Fibroblast of skin of scalp (primary cell): ENCODE measurements around the gene FGFR3.

Experiments
- DNase-seq: peaks from one replicate; pipeline ENCODE4 v3.0.0-alpha.2; 2013

FGFR3 gene

DNA sequence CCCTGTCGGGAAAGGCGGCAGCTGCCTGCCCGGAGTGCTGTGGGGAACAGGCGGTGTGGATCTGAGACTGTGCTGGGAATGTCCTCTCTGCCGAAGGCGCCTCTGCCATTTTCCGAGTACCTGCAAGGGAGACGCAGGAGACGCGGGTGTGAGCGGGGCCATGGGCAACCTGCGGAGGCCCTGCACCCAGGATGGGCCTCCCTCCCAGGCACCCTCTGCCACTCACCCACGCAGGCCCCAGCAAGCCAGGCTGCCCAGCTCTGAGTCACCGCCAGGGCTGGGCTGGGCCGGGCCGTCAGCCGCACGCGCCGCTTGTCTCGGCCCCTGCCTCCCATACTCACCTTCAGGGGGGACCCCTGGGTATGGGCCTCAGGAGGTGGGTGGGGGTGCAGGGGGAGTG is 3.5 kb upstream of the FGFR3 start:
- DNase-seq: no peak

- no peak for DNase-seq
These were observed 3.1 kb upstream of the FGFR3 start for GRCh38 chr4:1790005-1790404.

DNA sequence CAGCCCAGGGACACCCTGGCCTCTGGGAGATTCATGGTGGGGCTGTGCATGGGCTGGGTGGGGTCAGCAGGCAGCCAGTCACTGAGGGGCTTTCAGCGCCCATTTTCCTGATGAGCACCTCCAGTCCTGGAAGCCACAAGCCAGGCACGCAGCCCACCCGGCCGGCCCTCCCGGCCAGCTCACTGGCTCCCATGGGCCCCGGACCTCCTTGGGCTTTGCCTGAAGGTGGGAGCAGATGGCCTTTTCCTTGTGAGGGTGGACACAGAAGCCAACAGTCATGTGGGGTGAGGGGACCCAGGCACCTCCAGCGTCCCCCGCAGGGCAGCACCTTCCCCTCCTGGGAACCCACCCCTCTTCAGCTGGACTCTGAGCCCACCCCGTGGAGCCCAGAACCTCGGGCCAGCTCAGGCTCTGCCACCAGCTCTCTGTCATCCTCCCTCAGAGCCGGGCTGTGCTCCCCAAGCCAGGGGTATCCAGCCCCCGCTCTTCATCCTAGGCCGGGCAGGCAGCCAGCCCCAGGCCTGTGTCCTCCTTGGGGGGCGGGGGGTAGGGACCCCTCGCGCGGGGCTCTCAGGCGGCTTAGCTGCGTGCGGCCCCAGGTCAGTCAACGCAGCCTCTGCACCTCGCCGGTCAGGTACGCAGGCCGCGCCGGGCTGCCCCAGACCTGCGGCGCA is 798 bp upstream of the FGFR3 start:
- no peak for DNase-seq

DNA sequence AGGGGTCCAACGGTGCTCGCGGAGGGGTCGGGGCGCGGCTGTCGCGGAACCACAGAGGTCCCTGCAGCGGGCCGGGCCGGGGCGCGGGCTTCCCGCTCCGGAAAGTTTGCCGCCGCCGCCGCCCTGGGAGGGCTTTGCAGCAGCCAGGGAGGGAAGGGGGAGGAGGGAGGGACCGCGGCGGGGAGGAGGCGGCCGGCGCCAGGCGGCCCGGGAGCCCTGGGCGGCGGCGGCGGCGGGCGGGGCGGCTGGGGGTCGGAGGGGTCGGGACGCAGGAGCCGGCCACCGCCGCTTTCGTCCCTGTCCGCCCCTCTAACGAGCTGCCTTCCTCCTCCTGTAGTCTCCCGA is 375 bp downstream of the FGFR3 start:
- DNase-seq: peak; percentile 35

DNA sequence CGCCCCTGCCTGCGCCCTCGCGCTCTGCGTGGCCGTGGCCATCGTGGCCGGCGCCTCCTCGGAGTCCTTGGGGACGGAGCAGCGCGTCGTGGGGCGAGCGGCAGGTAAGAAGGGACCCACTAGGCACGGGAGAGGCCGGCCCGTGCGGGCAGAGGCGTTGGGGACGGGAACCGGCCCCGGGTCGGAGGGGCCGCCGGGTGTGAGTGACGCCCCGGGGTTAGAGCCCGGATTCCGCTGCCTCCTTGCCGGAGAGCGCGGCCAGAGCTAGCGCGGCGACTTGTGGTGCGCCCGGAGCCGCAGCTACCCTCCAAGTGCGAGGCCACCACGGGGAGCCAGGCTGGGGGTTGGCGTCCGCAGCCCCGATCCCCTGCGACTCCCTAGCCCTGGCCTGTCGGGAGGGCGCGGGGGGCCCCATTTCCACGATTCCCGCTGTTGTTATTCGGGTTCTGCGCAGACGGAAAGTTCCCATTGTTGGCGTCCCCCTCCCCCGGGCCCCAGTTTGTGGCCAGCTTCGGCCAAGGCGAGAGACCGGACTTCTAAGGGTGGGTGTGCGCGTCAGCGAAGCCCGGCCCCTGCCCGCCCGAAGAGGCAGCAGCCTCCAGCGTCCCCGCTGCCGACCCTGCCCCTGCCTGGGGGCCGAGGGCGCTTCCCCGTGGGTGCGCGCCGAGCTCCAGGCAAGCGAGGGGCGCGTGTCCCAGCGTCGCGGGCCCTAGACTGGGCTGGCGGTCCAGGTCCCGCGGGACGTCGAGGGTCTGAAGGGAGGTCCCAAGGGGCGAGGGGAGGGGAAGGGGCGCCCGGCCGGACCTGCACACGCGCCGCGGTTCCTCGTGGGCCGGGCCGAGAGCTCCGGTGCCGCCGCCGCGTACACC is 1.1 kb downstream of the FGFR3 start:
- DNase-seq: no peak

DNA sequence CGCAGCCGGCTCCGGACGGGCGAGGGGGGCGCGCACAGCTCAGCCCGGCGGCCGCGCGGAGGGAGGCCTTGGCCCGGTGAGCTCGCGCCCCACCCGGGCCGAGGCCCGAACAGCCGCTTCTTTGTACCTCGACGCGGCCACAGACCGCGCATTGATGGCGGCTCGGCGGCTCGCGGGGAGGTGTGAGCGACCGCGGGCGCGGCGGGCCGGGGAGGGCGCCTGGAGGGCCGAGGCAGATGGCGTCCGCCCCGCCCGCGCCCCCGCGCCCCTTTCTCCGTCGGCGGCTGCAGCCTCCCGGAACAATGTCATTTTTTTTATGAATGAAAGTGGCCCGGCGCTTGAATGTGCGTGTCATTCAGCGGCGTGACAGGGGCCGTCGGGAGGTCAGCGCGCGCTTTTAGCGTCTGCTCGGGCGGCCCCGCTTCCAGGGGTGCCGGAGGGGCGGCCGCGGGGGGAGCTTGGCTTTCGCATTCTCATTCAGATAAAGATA is 1.8 kb downstream of the FGFR3 start:
- no peak for DNase-seq

DNA sequence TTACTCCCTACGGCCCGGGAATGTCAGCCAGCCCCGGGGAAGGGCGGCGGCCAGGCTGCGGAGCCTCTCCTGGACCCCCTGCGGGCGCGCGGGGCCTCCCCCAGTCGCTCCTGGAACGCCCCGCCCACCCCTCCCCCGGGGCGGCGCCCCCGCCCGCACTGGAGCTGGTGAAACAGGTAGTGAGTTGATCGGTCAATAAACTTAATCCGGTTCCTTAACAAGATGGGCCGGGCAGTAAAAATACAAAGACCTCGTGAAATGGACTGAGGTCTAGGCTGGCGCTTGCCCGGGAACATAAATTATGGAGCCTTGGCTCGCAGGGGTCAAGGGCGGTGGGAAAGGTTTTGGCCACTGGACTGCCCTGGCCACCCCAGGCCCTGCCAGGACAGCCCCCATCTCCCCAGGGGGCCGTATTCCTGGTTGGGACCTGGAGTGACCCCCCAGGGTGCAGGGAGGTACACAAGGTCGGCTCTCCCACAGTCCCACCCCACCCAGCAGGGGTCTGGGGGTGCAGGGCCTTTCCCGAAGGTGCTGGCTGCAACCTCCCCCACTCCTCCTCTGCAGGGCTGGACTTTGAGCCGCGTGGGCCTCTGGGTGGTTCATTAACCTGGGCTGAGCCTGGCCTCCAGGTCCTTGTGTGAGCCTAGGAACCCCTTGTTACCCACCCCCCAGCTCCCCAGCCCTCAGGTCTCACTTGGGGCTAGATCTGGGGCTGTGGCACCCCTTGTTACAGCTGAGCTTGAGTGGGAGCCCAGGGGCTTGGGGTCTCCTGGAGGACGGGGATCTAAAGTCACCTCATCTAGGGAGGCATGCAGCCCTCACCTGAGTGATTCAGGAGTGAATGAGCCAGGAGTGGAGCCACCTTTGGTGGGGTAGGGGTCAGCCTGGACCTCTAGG is 2.5 kb downstream of the FGFR3 start:
- DNase-seq: no peak

DNA sequence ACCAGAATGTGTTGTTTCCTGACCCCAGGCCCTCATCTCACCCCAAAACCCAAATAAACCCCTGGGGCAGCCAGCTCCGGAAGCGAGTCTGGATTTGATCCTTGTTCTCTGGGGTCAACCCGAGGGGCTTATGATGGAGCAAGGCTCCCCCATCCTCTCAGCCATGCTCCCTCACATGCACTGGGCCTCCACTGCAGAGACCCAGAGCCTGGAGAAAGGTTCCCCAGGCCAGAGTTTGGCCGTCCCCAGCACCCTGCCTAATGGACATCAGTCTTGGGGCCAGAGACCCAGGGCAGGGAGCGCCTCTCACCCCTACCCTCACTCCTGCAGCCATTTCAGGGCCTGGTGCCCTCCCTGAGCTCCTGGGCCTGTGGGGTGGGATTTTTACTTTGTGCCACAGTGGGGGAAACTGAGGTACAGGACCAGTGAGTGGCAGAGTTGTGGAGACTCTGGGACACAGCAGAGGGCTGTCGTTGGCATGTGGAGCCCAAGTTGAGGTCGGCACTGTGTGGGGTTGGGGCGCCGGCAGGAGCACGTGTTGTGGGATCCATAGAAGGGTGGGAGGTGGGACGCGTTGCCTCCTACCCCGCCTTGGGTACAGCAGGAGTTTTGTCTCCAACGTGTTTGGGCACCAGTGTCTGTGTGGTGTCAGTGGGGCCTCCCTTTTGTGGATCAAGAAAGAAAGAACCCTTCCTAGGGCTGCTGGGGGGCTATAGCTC is 3.6 kb downstream of the FGFR3 start:
- no peak for DNase-seq

- DNase-seq: no peak
These were observed 4.3 kb downstream of the FGFR3 start for GRCh38 chr4:1797298-1797860.

DNA sequence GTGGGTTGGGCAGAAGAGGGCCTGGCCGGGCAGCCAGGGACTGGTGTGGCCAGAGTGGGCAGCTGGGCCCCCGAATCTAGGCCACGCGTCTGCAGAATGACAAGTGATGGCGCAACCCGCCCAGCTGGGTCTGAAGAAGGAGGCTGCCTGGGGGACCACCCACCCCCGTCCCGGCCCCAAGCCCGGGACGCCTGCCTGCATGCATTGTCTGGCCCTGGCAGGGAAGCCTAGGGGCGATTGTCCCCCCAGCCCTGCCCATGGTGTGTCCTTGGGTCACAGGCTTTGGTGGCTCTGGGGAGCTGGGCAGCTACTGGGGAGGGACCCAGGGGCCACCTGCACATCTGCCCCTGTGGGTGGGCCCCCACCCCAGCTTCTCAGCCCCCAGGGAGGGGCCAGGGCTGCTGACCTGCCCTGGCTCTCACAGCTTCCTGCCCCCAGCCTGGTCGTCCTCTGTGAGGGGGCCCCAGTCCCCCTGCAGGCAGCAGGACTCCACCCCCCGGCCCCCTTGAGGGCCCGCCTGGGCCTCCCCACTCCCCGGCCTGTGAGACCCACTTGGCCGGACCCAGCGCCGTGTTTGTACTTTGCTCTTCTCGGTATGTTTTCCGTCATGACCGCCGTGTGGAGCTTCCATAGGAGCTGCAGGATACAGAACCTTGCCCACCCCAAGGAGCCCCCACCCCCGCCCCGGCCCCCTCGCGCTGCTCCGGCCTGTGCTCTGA is 4.9 kb downstream of the FGFR3 start:
- no peak for DNase-seq

DNA sequence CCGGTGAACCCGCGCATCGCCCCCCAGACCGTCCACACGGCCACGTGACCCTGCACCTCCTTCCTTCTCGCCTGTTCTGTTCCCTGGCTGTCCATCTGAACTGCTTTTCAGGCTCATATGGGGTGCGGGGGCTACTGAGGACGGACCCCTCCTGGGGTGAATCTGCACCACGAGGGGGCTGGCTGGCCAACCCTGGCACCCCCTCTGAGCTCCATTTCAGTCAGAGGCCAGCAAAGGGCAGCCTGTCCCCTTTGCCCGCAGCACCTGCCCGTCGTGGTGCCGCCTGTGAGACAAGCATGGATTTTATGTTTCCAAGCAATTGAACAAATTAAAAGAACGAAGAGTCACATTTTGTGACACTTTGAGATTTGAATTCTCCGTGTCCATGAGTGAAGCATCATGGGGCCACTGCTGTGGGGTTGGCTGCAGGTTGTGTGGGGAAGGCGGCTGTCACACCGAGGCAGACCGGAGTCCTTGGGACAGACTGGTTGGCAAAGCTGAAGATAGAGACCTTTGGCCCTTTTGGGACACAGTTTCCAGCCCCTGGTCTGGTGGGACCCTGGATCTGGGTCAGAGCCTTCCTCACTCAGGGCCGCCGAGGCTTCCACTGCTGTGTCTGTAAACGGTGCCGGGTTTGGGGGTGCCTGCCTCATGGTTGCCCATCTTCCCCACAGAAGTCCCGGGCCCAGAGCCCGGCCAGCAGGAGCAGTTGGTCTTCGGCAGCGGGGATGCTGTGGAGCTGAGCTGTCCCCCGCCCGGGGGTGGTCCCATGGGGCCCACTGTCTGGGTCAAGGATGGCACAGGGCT is 5.7 kb downstream of the FGFR3 start:
- no peak for DNase-seq

DNA sequence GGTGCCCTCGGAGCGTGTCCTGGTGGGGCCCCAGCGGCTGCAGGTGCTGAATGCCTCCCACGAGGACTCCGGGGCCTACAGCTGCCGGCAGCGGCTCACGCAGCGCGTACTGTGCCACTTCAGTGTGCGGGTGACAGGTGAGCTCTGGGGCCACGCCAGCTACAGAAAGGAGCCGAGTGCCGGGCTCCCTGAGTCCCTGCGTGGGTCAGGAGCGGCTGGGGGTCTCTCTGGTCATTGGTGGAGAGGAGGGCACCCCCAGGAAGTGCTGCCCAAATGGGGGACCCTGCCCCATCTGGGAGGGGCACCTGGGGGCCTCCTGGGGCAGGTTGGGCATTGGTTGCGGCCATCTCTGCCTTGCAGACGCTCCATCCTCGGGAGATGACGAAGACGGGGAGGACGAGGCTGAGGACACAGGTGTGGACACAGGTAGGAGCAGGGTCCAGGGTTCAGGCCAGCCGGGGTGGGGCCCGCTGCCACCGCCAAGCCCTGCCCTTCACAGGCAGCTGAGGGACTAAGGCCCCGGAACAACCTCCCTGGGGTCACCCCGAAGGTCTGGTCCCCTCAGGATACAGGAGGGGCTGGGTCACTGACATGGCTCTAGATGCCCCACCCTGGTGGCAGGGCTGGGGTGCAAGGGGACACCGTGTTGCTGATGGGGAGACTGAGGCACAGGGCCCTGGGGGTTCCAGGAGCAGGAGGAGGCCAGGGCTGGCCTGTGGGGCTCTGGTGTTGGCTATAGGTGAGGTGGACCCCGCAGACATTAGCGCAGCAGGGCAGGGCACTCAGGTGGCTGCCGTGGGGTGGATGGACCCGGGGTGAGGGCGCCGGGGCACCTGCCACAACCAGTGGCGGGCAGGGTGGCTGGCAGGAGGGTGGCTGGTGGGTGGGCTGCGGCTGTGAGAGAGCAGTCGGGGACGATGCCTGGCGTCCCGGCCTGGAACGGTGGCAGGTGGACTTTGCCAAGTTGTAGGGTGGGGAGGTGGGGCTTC is 6.6 kb downstream of the FGFR3 start:
- DNase-seq: no peak

GRCh38 chr4:1800805-1801204 is 7.7 kb downstream of the FGFR3 start:
- no peak for DNase-seq

GRCh38 chr4:1801286-1801958 is 8.3 kb downstream of the FGFR3 start:
- DNase-seq: no peak

DNA sequence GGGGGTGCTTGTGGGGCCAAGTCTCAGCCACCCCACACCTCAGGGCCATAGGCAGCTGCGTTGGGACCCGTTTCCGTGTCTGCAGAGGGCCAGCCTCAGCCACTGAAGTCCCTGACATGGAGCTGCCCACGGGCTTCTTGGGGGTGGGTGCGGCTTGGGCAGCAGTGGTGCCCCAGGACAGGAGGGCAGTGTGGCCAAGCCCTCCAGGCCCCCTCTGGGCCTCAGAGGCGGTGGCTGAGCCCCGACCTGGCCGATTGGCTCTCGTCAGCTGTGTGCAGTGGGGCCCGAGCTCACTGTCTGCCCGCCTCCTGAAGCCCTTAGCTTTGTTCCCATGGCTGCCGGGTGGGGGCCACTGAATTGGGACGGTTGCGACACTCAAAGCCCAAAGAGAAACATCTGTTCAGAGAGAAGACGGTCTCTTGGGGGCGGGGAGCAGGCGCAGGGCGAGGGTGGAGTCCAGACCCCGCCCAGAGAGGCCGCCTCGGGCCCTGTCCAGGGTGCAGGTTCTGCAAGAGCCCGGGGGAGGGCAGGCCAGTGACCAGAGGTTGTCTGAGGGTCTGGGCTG is 9.1 kb downstream of the FGFR3 start:
- peak; percentile 29 for DNase-seq

- no peak for DNase-seq
These were observed 9.8 kb downstream of the FGFR3 start for GRCh38 chr4:1802720-1803522.
